Measurements from ENCODE around the gene TXNDC16.
"Not testable (repeated sequence)": the region's sequence is repeated elsewhere in the genome, so short reads cannot be mapped to it uniquely, and the experiment has no call there.

Gene TXNDC16

DNA sequence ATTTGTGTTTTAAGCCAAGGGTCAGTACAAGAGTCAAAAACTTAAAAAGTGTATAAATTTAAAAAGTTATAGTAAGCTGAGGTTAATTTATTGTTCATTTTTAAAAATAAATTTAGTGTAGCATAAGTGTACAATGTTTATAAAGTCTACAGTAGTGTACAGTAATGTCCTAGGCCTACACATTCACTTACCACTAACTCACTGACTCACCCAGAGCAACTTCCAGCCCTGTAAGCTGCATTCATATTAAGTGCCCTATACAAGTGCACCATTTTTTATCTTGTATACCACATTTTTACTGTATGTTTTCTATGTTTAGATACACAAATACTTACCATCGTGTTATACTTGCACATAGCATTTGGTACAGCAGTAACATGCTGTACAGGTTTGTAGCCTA, 38.0 kb upstream of the TXNDC16 start:
- no peak for DNase-seq (ENCODE audit: low read depth)
- no peak overlapping the region for H3K4me3 ChIP-seq (ENCODE audit: low read depth, low read length)
- TF ChIP-seq MYC (IDR thresholded peaks at IDR 0.05; ENCODE audit: low read depth, low read length) (no peak), POLR2A (IDR thresholded peaks at IDR 0.05; ENCODE audit: extremely low read depth, insufficient read length) (no peak)
- TF ChIP-seq, protein P1, sequence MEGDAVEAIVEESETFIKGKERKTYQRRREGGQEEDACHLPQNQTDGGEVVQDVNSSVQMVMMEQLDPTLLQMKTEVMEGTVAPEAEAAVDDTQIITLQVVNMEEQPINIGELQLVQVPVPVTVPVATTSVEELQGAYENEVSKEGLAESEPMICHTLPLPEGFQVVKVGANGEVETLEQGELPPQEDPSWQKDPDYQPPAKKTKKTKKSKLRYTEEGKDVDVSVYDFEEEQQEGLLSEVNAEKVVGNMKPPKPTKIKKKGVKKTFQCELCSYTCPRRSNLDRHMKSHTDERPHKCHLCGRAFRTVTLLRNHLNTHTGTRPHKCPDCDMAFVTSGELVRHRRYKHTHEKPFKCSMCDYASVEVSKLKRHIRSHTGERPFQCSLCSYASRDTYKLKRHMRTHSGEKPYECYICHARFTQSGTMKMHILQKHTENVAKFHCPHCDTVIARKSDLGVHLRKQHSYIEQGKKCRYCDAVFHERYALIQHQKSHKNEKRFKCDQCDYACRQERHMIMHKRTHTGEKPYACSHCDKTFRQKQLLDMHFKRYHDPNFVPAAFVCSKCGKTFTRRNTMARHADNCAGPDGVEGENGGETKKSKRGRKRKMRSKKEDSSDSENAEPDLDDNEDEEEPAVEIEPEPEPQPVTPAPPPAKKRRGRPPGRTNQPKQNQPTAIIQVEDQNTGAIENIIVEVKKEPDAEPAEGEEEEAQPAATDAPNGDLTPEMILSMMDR (IDR thresholded peaks at IDR 0.05; ENCODE audit: low read depth, low read length): no peak
- TF ChIP-seq, protein P2, sequence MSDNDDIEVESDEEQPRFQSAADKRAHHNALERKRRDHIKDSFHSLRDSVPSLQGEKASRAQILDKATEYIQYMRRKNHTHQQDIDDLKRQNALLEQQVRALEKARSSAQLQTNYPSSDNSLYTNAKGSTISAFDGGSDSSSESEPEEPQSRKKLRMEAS (IDR thresholded peaks at IDR 0.05; ENCODE audit: low read depth, low read length): no peak

DNA sequence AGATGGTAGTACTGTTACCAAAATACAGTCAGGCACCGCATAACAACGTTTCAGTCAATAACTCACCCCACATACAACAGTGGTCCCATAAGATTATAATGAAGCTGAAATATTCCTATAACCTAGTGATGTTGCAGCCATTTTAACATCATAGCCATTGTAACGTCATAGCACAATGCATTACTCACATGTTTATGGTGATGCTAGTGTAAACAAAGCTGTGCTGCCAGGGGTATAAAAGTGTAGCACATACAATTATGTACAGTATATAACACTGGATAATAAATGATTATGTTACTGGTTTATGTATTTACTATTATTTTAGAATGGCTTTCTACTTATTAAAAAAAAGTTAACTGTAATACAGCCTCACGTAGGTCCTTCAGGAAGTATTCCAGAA, 37.3 kb upstream of the TXNDC16 start:
- H3K4me3 ChIP-seq (ENCODE audit: low read depth, low read length): no peak overlapping the region
- DNase-seq (ENCODE audit: low read depth): no peak

GRCh38 chr14:52583544-52583943, 31.2 kb upstream of the TXNDC16 start:
- no peak overlapping the region for H3K4me3 ChIP-seq (ENCODE audit: low read depth, low read length)
- DNase-seq (ENCODE audit: low read depth): no peak
- TF ChIP-seq, protein P1 (IDR thresholded peaks at IDR 0.05; ENCODE audit: low read depth, low read length): no peak
- TF ChIP-seq, protein P2 (IDR thresholded peaks at IDR 0.05; ENCODE audit: low read depth, low read length): no peak

More for the DNA sequence above, 37.3 kb upstream of the TXNDC16 start:
- TF ChIP-seq, protein P2 (IDR thresholded peaks at IDR 0.05; ENCODE audit: low read depth, low read length): no peak
- TF ChIP-seq POLR2A (IDR thresholded peaks at IDR 0.05; ENCODE audit: extremely low read depth, insufficient read length): no peak
- TF ChIP-seq MYC (IDR thresholded peaks at IDR 0.05; ENCODE audit: low read depth, low read length): no peak
- TF ChIP-seq, protein P1 (IDR thresholded peaks at IDR 0.05; ENCODE audit: low read depth, low read length): no peak

DNA sequence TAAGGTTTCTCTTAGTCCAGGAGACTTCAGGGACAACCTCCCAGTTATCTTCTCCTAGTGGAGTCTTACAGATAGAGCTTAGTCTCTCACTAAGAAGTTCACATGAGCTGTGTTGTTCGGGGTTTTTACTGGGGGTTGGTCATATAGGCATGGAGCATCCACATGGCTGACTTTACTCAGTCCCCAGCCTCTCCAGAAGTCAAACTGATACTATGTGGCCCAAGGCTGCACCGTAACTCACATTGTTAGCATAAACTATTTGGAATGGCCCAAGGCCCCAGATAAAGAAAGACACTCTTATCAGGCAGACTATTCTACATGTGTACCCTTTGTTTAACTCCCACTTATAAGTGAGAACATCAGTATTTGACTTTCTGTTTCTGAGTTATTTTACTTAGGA, 23.6 kb upstream of the TXNDC16 start:
- TF ChIP-seq, protein P2 (IDR thresholded peaks at IDR 0.05; ENCODE audit: low read depth, low read length): no peak
- TF ChIP-seq POLR2A (IDR thresholded peaks at IDR 0.05; ENCODE audit: extremely low read depth, insufficient read length): no peak
- TF ChIP-seq MYC (IDR thresholded peaks at IDR 0.05; ENCODE audit: low read depth, low read length): no peak
- TF ChIP-seq, protein P1 (IDR thresholded peaks at IDR 0.05; ENCODE audit: low read depth, low read length): no peak
- no peak overlapping the region for H3K4me3 ChIP-seq (ENCODE audit: low read depth, low read length)
- DNase-seq (ENCODE audit: low read depth): no peak

DNA sequence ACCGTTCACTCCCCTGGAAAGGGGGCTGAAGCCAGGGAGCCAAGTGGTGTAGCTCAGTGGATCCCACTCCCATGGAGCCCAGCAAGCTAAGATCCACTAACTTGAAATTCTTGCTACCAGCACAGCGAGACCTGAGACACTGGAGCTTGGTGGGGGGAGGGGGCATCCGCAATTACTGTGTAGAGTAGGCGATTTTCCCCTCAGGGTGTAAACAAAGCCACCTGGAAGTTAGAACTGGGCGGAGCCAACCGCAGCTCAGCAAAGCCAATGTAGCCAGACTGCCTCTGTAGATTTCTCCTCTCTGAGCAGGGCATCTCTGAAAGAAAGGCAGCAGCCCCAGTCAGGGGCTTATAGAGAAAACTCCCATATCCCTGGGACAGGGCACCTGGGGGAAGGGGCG, 16.1 kb upstream of the TXNDC16 start:
- DNase-seq (ENCODE audit: low read depth); H3K4me3 ChIP-seq (ENCODE audit: low read depth, low read length): not testable (repeated sequence)

- peak; percentile 4 for DNase-seq (ENCODE audit: low read depth)
- H3K4me3 ChIP-seq (ENCODE audit: low read depth, low read length): no peak overlapping the region
These were observed 10.8 kb upstream of the TXNDC16 start for GRCh38 chr14:52563120-52563519.

More at GRCh38 chr14:52563120-52563519, 10.8 kb upstream of the TXNDC16 start:
- TF ChIP-seq POLR2A (IDR thresholded peaks at IDR 0.05; ENCODE audit: extremely low read depth, insufficient read length) (no peak), MYC (IDR thresholded peaks at IDR 0.05; ENCODE audit: low read depth, low read length) (no peak)
- TF ChIP-seq, protein P1 (IDR thresholded peaks at IDR 0.05; ENCODE audit: low read depth, low read length): no peak
- TF ChIP-seq, protein P2 (IDR thresholded peaks at IDR 0.05; ENCODE audit: low read depth, low read length): no peak
